Activated CD4-positive, alpha-beta T cell treated with anti-CD3 and anti-CD28 coated beads, Interleukin-2, Interleukin-4, amounts not matched to agents 100 ng/mL and 50 ng/mL, durations not matched to agents 16 hours and 8 hours (primary cell): ENCODE results near the gene CXCR1.
"Not testable (repeated sequence)": the region's sequence is repeated elsewhere in the genome, so short reads cannot be mapped to it uniquely, and the experiment has no call there.

Source experiments
- DNase-seq: peaks from one replicate; pipeline ENCODE4 v3.0.0-alpha.2; 2020; ENCODE audit warnings: low spot score

The CXCR1 gene

GRCh38 chr2:218161644-218162043, 5.1 kb downstream of the CXCR1 start:
- no peak for DNase-seq

GRCh38 chr2:218155953-218156479, 10.7 kb downstream of the CXCR1 start:
- no peak for DNase-seq

GRCh38 chr2:218152777-218153176, 14.0 kb downstream of the CXCR1 start:
- no peak for DNase-seq

- no peak for DNase-seq
Measured at GRCh38 chr2:218152172-218152571, 14.6 kb downstream of the CXCR1 start.

GRCh38 chr2:218149848-218150440, 16.8 kb downstream of the CXCR1 start:
- DNase-seq = no peak

- DNase-seq = no peak
Measured at GRCh38 chr2:218149098-218149497, 17.7 kb downstream of the CXCR1 start.

GRCh38 chr2:218146056-218146455, 20.7 kb downstream of the CXCR1 start:
- DNase-seq = no peak

- DNase-seq = no peak
Measured at GRCh38 chr2:218145124-218145523, 21.6 kb downstream of the CXCR1 start.

- no peak for DNase-seq
Measured at GRCh38 chr2:218138047-218138446, 28.7 kb downstream of the CXCR1 start.

GRCh38 chr2:218137514-218137913, 29.2 kb downstream of the CXCR1 start:
- no peak for DNase-seq

- no peak for DNase-seq
Measured at GRCh38 chr2:218130822-218131221, 35.9 kb downstream of the CXCR1 start.

GRCh38 chr2:218130377-218130776, 36.4 kb downstream of the CXCR1 start:
- no peak for DNase-seq

- no peak for DNase-seq
Measured at GRCh38 chr2:218129458-218130135, 37.2 kb downstream of the CXCR1 start.

- DNase-seq = no peak
Measured at GRCh38 chr2:218128781-218129457, 37.8 kb downstream of the CXCR1 start.

GRCh38 chr2:218127929-218128455, 38.8 kb downstream of the CXCR1 start:
- no peak for DNase-seq

GRCh38 chr2:218125626-218126080, 41.1 kb downstream of the CXCR1 start, which contains the start of gene CXCR2:
Gene CXCR2 (plus strand): TSS chr2:218126028. CDS start chr2:218134802, 8,774 bp downstream.
- no peak for DNase-seq

GRCh38 chr2:218125095-218125494, 41.7 kb downstream of the CXCR1 start:
- no peak for DNase-seq

- no peak for DNase-seq
Measured at GRCh38 chr2:218123986-218124385, 42.8 kb downstream of the CXCR1 start.

- not testable (repeated sequence) for DNase-seq
Measured at GRCh38 chr2:218122286-218122685, 44.5 kb downstream of the CXCR1 start.

- not testable (repeated sequence) for DNase-seq
Measured at GRCh38 chr2:218121789-218122188, 45.0 kb downstream of the CXCR1 start.
